IgD-negative memory B cell (primary cell): Measurements from ENCODE around the gene GTF2IRD2. TPM values are rescaled to one million over a fixed set of nuclear protein-coding genes. Genes with fewer than 3 reads are reported as not detected.
"Not testable (repeated sequence)": the region's sequence is repeated elsewhere in the genome, so short reads cannot be mapped to it uniquely, and the experiment has no call there.

Experiments used
- H3K27ac Mint-ChIP-seq, 3 donors: one replicate each; pipeline ENCODE4 v1.8.0; 2020 to 2022; ENCODE audit warnings: mild to moderate bottlenecking in 3 of 3, mixed read lengths in 3 of 3, moderate library complexity in 1 of 3
- H3K27me3 Mint-ChIP-seq: one replicate; pipeline ENCODE4 v1.8.0; 2021; ENCODE audit warnings: mixed read lengths
- H3K36me3 Mint-ChIP-seq: one replicate; pipeline ENCODE4 v1.8.0; 2020; ENCODE audit warnings: mild to moderate bottlenecking, mixed read lengths
- H3K4me1 Mint-ChIP-seq, 3 donors: one replicate each; pipeline ENCODE4 v1.8.0; 2020 to 2022; ENCODE audit warnings: mixed read lengths in 3 of 3, mild to moderate bottlenecking in 1 of 3
- H3K4me3 Mint-ChIP-seq, 4 donors: one replicate each; pipeline ENCODE4 v1.8.0; 2020 to 2022; ENCODE audit warnings: mild to moderate bottlenecking in 4 of 4, mixed read lengths in 4 of 4, moderate library complexity in 3 of 4
- H3K9me3 Mint-ChIP-seq, 3 donors: one replicate each; pipeline ENCODE4 v1.8.0; 2020 to 2021; ENCODE audit warnings: mixed read lengths in 3 of 3, mild to moderate bottlenecking in 1 of 3
- polyA plus RNA-seq: library from polyadenylated mRNA; unstranded; fragments of 300-500 nt; fragmentation: Illumina TruSeq; gene quantifications from one replicate; pipeline ENCODE4 v1.2.3, GENCODE V29; 2021

GTF2IRD2 gene
- polyA plus RNA-seq, 1 donor from 2014 or later = 12.6 TPM

- H3K36me3 Mint-ChIP-seq, H3K4me3 Mint-ChIP-seq, H3K9me3 Mint-ChIP-seq, H3K27ac Mint-ChIP-seq, H3K4me1 Mint-ChIP-seq, H3K27me3 Mint-ChIP-seq: not testable (repeated sequence)
These were observed 35.5 kb downstream of the GTF2IRD2 start for GRCh38 chr7:74815882-74816281.

- H3K4me1 Mint-ChIP-seq, H3K27me3 Mint-ChIP-seq, H3K9me3 Mint-ChIP-seq, H3K4me3 Mint-ChIP-seq, H3K36me3 Mint-ChIP-seq, H3K27ac Mint-ChIP-seq: not testable (repeated sequence)
These were observed 52.8 kb downstream of the GTF2IRD2 start for GRCh38 chr7:74798644-74799043.

GRCh38 chr7:74797848-74798622, 53.4 kb downstream of the GTF2IRD2 start:
- H3K9me3 Mint-ChIP-seq, H3K27me3 Mint-ChIP-seq, H3K36me3 Mint-ChIP-seq, H3K4me1 Mint-ChIP-seq, H3K27ac Mint-ChIP-seq, H3K4me3 Mint-ChIP-seq: not testable (repeated sequence)

GRCh38 chr7:74789200-74789736, 62.1 kb downstream of the GTF2IRD2 start:
- H3K4me1 Mint-ChIP-seq, H3K36me3 Mint-ChIP-seq, H3K27me3 Mint-ChIP-seq, H3K9me3 Mint-ChIP-seq, H3K4me3 Mint-ChIP-seq, H3K27ac Mint-ChIP-seq: not testable (repeated sequence)

GRCh38 chr7:74788369-74789150, 62.8 kb downstream of the GTF2IRD2 start:
- H3K9me3 Mint-ChIP-seq, H3K4me1 Mint-ChIP-seq, H3K4me3 Mint-ChIP-seq, H3K27ac Mint-ChIP-seq, H3K27me3 Mint-ChIP-seq, H3K36me3 Mint-ChIP-seq: not testable (repeated sequence)

GRCh38 chr7:74783595-74783994, 67.8 kb downstream of the GTF2IRD2 start:
- H3K9me3 Mint-ChIP-seq, H3K36me3 Mint-ChIP-seq, H3K27me3 Mint-ChIP-seq, H3K4me1 Mint-ChIP-seq, H3K27ac Mint-ChIP-seq: not testable (repeated sequence)
- H3K4me3 Mint-ChIP-seq = peak overlapping the region in 1 of 4 donors; percentile 56

GRCh38 chr7:74781746-74782145, 69.7 kb downstream of the GTF2IRD2 start:
- not testable (repeated sequence) for H3K27ac Mint-ChIP-seq, H3K27me3 Mint-ChIP-seq, H3K9me3 Mint-ChIP-seq, H3K4me1 Mint-ChIP-seq, H3K36me3 Mint-ChIP-seq
- peak overlapping the region in 1 of 4 donors; percentile 12 for H3K4me3 Mint-ChIP-seq

GRCh38 chr7:74779053-74779452, 72.4 kb downstream of the GTF2IRD2 start:
- H3K27ac Mint-ChIP-seq, H3K9me3 Mint-ChIP-seq, H3K36me3 Mint-ChIP-seq, H3K27me3 Mint-ChIP-seq, H3K4me3 Mint-ChIP-seq, H3K4me1 Mint-ChIP-seq: not testable (repeated sequence)

- not testable (repeated sequence) for H3K4me1 Mint-ChIP-seq, H3K36me3 Mint-ChIP-seq, H3K9me3 Mint-ChIP-seq, H3K27ac Mint-ChIP-seq, H3K4me3 Mint-ChIP-seq, H3K27me3 Mint-ChIP-seq
These were observed 76.3 kb downstream of the GTF2IRD2 start for GRCh38 chr7:74775111-74775510.

- not testable (repeated sequence) for H3K27me3 Mint-ChIP-seq, H3K36me3 Mint-ChIP-seq, H3K27ac Mint-ChIP-seq, H3K4me3 Mint-ChIP-seq, H3K4me1 Mint-ChIP-seq, H3K9me3 Mint-ChIP-seq
These were observed 77.3 kb downstream of the GTF2IRD2 start, which contains the start of gene NCF1 for GRCh38 chr7:74773760-74774750. Gene NCF1 (plus strand): TSS chr7:74774011. CDS start chr7:74774032, 21 bp downstream.

- not testable (repeated sequence) for H3K36me3 Mint-ChIP-seq, H3K27me3 Mint-ChIP-seq, H3K4me1 Mint-ChIP-seq, H3K27ac Mint-ChIP-seq, H3K9me3 Mint-ChIP-seq, H3K4me3 Mint-ChIP-seq
These were observed 79.3 kb downstream of the GTF2IRD2 start for GRCh38 chr7:74772093-74772492.

GRCh38 chr7:74770062-74770461, 81.3 kb downstream of the GTF2IRD2 start:
- not testable (repeated sequence) for H3K4me1 Mint-ChIP-seq, H3K27me3 Mint-ChIP-seq, H3K27ac Mint-ChIP-seq, H3K9me3 Mint-ChIP-seq, H3K4me3 Mint-ChIP-seq, H3K36me3 Mint-ChIP-seq

- peak overlapping the region in 1 of 4 donors; percentile 39 for H3K4me3 Mint-ChIP-seq
- H3K36me3 Mint-ChIP-seq, H3K27me3 Mint-ChIP-seq, H3K4me1 Mint-ChIP-seq, H3K9me3 Mint-ChIP-seq: not testable (repeated sequence)
- peak overlapping the region in 1 of 3 donors; percentile 53 for H3K27ac Mint-ChIP-seq
These were observed 84.4 kb downstream of the GTF2IRD2 start for GRCh38 chr7:74766991-74767390.

GRCh38 chr7:74766509-74766908, 84.9 kb downstream of the GTF2IRD2 start:
- not testable (repeated sequence) for H3K4me1 Mint-ChIP-seq, H3K4me3 Mint-ChIP-seq, H3K27me3 Mint-ChIP-seq, H3K27ac Mint-ChIP-seq, H3K9me3 Mint-ChIP-seq, H3K36me3 Mint-ChIP-seq
